Measurements from ENCODE around the gene CAPZA1. TPM values are rescaled to one million over a fixed set of nuclear protein-coding genes. Genes with fewer than 3 reads are reported as not detected.

CAPZA1 gene
- total RNA-seq, 1 experiment from 2014 or later: 116 TPM

GRCh38 chr1:112706505-112707220 is 87.0 kb downstream of the CAPZA1 start, which contains the start of gene RHOC:
TSS of gene RHOC (minus strand) at chr1:112707127. CDS start at chr1:112703799, 3,328 bp downstream.
- H3K36me3 ChIP-seq (replicated peaks; ENCODE audit: control insufficient read depth, insufficient read depth, low read length): peaks cover 3% of the 10 kb centered on the region
- H3K27me3 ChIP-seq (ENCODE audit: control insufficient read depth, insufficient read depth, low read length): peaks cover 40% of the 10 kb centered on the region

GRCh38 chr1:112707221-112708001 is 87.8 kb downstream of the CAPZA1 start:
- Histone ChIP-seq H3K36me3 (replicated peaks; ENCODE audit: control insufficient read depth, insufficient read depth, low read length) (peaks cover 3% of the 10 kb centered on the region), H3K4me3 (ENCODE audit: insufficient read depth, low read depth, low read length) (peak overlapping the region; percentile 92), H3K27me3 (ENCODE audit: control insufficient read depth, insufficient read depth, low read length) (peaks cover 37% of the 10 kb centered on the region)
- DNase-seq: peak; percentile 97

More at GRCh38 chr1:112706505-112707220, 87.0 kb downstream of the CAPZA1 start, which contains the start of gene RHOC:
- DNase-seq: peak; percentile 97
- H3K4me3 ChIP-seq (ENCODE audit: insufficient read depth, low read depth, low read length): peak within 1 kb of the TSS; percentile 92

- no peak overlapping the region for H3K4me3 ChIP-seq (ENCODE audit: insufficient read depth, low read depth, low read length)
- H3K27me3 ChIP-seq (ENCODE audit: control insufficient read depth, insufficient read depth, low read length): peaks cover 33% of the 10 kb centered on the region
- no peak for DNase-seq
- peaks cover 3% of the 10 kb centered on the region for H3K36me3 ChIP-seq (replicated peaks; ENCODE audit: control insufficient read depth, insufficient read depth, low read length)
These were observed 88.4 kb downstream of the CAPZA1 start for GRCh38 chr1:112708002-112708448.

- no peak overlapping the region for H3K4me3 ChIP-seq (ENCODE audit: insufficient read depth, low read depth, low read length)
- no peak for DNase-seq
- H3K36me3 ChIP-seq (replicated peaks; ENCODE audit: control insufficient read depth, insufficient read depth, low read length): peaks cover 3% of the 10 kb centered on the region
- H3K27me3 ChIP-seq (ENCODE audit: control insufficient read depth, insufficient read depth, low read length): peaks cover 34% of the 10 kb centered on the region
These were observed 88.9 kb downstream of the CAPZA1 start for GRCh38 chr1:112708489-112708888.

GRCh38 chr1:112710159-112710558 is 90.5 kb downstream of the CAPZA1 start:
- no peak for DNase-seq
- peaks cover 38% of the 10 kb centered on the region for H3K27me3 ChIP-seq (ENCODE audit: control insufficient read depth, insufficient read depth, low read length)
- H3K4me3 ChIP-seq (ENCODE audit: insufficient read depth, low read depth, low read length): no peak overlapping the region
- H3K36me3 ChIP-seq (replicated peaks; ENCODE audit: control insufficient read depth, insufficient read depth, low read length): peaks cover 3% of the 10 kb centered on the region

- no peak for DNase-seq
- peaks cover 40% of the 10 kb centered on the region for H3K27me3 ChIP-seq (ENCODE audit: control insufficient read depth, insufficient read depth, low read length)
These were observed 91.0 kb downstream of the CAPZA1 start for GRCh38 chr1:112710586-112710985.

GRCh38 chr1:112711041-112711440 is 91.4 kb downstream of the CAPZA1 start:
- Histone ChIP-seq H3K4me3 (ENCODE audit: insufficient read depth, low read depth, low read length) (no peak overlapping the region), H3K36me3 (replicated peaks; ENCODE audit: control insufficient read depth, insufficient read depth, low read length) (peaks cover 3% of the 10 kb centered on the region), H3K27me3 (ENCODE audit: control insufficient read depth, insufficient read depth, low read length) (peaks cover 40% of the 10 kb centered on the region)
- peak; percentile 73 for DNase-seq

More at GRCh38 chr1:112710586-112710985, 91.0 kb downstream of the CAPZA1 start:
- Histone ChIP-seq H3K4me3 (ENCODE audit: insufficient read depth, low read depth, low read length) (no peak overlapping the region), H3K36me3 (replicated peaks; ENCODE audit: control insufficient read depth, insufficient read depth, low read length) (peaks cover 3% of the 10 kb centered on the region)

DNA sequence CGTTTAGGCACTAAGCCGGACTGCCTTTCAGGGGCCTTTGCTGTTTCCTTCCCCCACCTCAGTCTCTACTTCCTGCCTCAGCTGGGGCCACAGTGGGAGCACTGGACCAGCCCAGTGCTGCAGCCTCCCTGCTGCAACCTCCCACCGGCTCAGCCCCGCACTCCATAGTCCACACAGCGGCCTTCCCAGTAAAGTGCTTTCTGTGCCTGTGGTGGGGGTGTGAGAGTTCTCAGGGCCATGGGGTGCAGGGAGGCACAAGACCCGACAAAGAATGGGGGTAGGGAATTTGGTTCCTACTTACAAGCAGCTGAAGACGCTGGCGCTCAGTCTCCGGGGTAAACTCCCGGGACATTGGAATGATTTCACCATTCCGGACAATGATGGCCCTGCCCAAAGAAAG is 92.0 kb downstream of the CAPZA1 start:
- Histone ChIP-seq H3K36me3 (replicated peaks; ENCODE audit: control insufficient read depth, insufficient read depth, low read length) (peaks cover 3% of the 10 kb centered on the region), H3K27me3 (ENCODE audit: control insufficient read depth, insufficient read depth, low read length) (peaks cover 39% of the 10 kb centered on the region), H3K4me3 (ENCODE audit: insufficient read depth, low read depth, low read length) (no peak overlapping the region)
- no peak for DNase-seq

- Histone ChIP-seq H3K4me3 (ENCODE audit: insufficient read depth, low read depth, low read length) (no peak overlapping the region), H3K36me3 (replicated peaks; ENCODE audit: control insufficient read depth, insufficient read depth, low read length) (peaks cover 3% of the 10 kb centered on the region), H3K27me3 (ENCODE audit: control insufficient read depth, insufficient read depth, low read length) (peaks cover 39% of the 10 kb centered on the region)
- DNase-seq: no peak
These were observed 92.6 kb downstream of the CAPZA1 start for GRCh38 chr1:112712191-112712590.

DNA sequence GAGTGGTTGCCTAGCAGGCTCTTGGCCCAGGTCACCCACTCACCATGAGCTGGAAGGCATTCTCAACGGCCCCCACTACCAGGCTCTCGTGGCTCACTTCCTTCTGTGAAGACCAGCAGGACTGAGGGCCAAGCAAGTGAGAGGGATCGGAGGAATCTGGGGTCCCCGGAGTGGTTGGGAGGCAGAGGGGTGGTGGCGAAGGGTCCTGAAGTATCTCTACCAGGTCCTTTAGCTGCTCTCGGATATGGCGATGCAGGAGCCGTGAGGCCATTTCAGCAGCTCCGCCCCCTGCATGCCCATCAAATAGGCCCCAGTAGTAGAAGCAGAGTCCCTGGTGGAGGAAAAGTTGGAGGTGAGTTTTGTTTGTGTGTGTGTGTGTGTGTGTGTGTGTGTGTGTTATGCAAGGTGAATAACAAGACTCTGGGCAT is 93.1 kb downstream of the CAPZA1 start:
- no peak for DNase-seq
- no peak overlapping the region for H3K4me3 ChIP-seq (ENCODE audit: insufficient read depth, low read depth, low read length)
- peaks cover 39% of the 10 kb centered on the region for H3K27me3 ChIP-seq (ENCODE audit: control insufficient read depth, insufficient read depth, low read length)
- peaks cover 3% of the 10 kb centered on the region for H3K36me3 ChIP-seq (replicated peaks; ENCODE audit: control insufficient read depth, insufficient read depth, low read length)

DNA sequence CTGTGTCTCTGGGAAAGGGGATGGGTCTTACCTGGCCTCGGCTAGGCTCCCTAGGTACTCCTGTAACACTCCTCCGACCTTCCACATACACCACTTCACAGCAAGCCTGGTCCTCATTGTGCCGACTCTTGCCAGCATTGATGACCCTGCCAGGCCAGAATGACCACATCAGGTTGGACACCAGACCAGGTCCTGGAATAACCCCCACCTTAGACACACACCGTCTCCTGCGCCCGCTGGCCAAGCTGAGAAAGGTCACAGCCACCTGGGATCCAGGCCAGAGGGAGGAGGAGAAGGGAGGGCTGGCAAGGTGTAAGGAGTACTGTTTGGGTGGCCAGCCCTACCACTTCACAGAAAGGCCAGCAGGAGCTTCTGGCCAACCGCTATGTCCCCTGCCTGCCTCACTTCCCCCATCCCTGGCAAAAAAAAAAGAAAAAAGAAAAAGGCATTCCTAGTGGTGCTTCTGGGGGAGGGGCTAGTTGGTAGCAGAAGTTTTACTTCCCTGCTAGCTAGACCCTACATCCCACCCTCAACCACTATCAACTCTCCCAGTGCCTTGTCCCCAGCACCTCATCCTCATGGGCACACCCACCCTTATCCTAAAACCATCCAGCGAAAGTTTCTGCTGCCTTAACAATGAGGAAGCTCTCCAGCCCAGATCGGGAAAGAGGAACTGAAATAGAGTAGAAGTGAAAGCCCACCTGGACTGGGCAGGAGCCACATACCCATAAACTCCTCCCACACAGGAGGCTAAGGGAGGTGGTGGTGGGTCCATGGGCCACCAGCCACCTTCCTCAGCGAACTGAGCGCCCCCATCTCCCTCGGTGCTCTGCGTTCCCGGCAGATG is 94.1 kb downstream of the CAPZA1 start:
- DNase-seq: peak; percentile 56
- H3K4me3 ChIP-seq (ENCODE audit: insufficient read depth, low read depth, low read length): peak overlapping the region; percentile 81
- peaks cover 42% of the 10 kb centered on the region for H3K27me3 ChIP-seq (ENCODE audit: control insufficient read depth, insufficient read depth, low read length)

DNA sequence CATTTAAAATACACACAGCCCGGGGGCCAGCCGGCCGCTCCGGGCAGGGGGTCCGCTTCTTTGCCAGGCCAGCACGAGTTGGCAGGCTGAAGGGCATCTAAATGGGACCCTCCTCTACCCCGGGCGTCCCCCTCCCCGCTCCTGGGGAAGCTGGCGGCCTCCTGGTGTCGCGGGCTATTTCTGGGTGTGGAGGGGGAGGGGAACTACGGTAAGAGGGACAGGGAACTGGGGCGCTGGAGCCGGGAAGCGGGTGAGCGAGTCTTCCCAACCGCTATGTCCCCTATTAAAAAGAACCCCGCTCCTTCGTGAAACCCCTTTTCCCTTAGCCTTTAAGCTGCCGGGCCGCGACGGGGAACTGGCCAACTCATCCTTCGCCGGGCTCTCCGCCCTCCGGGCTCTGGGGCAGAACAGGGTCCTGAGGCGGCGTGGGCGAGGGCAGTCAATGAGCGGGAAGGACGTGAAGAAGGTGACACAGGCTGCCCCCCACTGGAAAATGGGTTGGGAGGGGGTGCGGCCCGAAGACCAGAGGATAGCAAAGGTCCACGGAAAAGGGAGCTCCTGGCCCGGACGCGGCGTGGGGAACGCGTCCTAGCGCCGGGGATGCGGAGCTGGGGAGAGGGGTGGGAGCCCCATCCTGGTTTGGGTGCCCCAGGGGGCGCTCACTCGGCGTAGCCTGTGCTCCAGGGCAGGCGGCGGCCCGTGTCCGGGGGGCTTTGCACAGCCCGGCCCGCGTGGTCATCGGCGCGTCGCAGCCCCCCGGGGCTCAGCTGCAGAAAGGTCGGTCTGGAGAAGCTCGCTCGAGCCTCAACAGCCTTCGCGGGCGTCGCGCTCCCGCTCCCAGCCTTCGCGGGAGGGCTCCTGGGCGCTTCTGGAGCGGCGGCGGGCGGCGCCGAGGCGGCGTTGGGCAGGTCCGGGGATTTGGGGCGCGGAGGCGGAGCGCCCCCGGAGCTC is 95.0 kb downstream of the CAPZA1 start:
- DNase-seq: peak; percentile 83
- Histone ChIP-seq H3K36me3 (replicated peaks; ENCODE audit: control insufficient read depth, insufficient read depth, low read length) (peaks cover 3% of the 10 kb centered on the region), H3K4me3 (ENCODE audit: insufficient read depth, low read depth, low read length) (peak overlapping the region; percentile 81), H3K27me3 (ENCODE audit: control insufficient read depth, insufficient read depth, low read length) (peaks cover 50% of the 10 kb centered on the region)

More for the DNA sequence above, 94.1 kb downstream of the CAPZA1 start:
- peaks cover 3% of the 10 kb centered on the region for H3K36me3 ChIP-seq (replicated peaks; ENCODE audit: control insufficient read depth, insufficient read depth, low read length)

Measured in H7 (cell line).